ENCODE data around the gene PDE4D. TPM values are rescaled to one million over a fixed set of nuclear protein-coding genes. Genes with fewer than 3 reads are reported as not detected.
"Not testable (repeated sequence)": the region's sequence is repeated elsewhere in the genome, so short reads cannot be mapped to it uniquely, and the experiment has no call there.

Gene PDE4D
- total RNA-seq, 1 donor: 19.9 TPM

GRCh38 chr5:59753599-59753998 lies 139.9 kb downstream of the PDE4D start:
- Histone ChIP-seq H3K4me1 (ENCODE audit: insufficient read depth, low read length) (peaks cover 6% of the 10 kb centered on the region), H3K27ac (ENCODE audit: low read depth, low read length) (no peak overlapping the region), H3K4me3 (ENCODE audit: insufficient read depth, low read length) (no peak overlapping the region), H3K79me2 (ENCODE audit: insufficient read depth, low read length) (no peaks in the 10 kb centered on the region), H3K9me3 (ENCODE audit: low read depth, low read length) (no peaks in the 10 kb centered on the region), H2AFZ (ENCODE audit: low read length) (no peak overlapping the region), H3K27me3 (ENCODE audit: insufficient read depth, low read length) (no peaks in the 10 kb centered on the region), H3K36me3 (ENCODE audit: insufficient read depth, low read length) (no peaks in the 10 kb centered on the region), H4K20me1 (ENCODE audit: insufficient read depth, low read length) (no peaks in the 10 kb centered on the region), H3K4me2 (ENCODE audit: insufficient read depth, low read length) (no peak overlapping the region)
- TF ChIP-seq CTCF (IDR thresholded peaks at IDR 0.05; ENCODE audit: extremely low read depth, low read depth, low read length): no peak
- DNase-seq (ENCODE audit: insufficient read length, low spot score, missing footprints): no peak

- H3K79me2 ChIP-seq (ENCODE audit: insufficient read depth, low read length): no peaks in the 10 kb centered on the region
- peaks cover 20% of the 10 kb centered on the region for H3K4me1 ChIP-seq (ENCODE audit: insufficient read depth, low read length)
- no peak overlapping the region for H3K4me2 ChIP-seq (ENCODE audit: insufficient read depth, low read length)
- H3K4me3 ChIP-seq (ENCODE audit: insufficient read depth, low read length): no peak overlapping the region
- no peak for DNase-seq (ENCODE audit: insufficient read length, low spot score, missing footprints)
- H3K27ac ChIP-seq (ENCODE audit: low read depth, low read length): no peak overlapping the region
- H3K27me3 ChIP-seq (ENCODE audit: insufficient read depth, low read length): no peaks in the 10 kb centered on the region
- no peaks in the 10 kb centered on the region for H3K36me3 ChIP-seq (ENCODE audit: insufficient read depth, low read length)
- no peaks in the 10 kb centered on the region for H3K9me3 ChIP-seq (ENCODE audit: low read depth, low read length)
- H4K20me1 ChIP-seq (ENCODE audit: insufficient read depth, low read length): no peaks in the 10 kb centered on the region
- no peak overlapping the region for H2AFZ ChIP-seq (ENCODE audit: low read length)
- TF ChIP-seq CTCF (IDR thresholded peaks at IDR 0.05; ENCODE audit: extremely low read depth, low read depth, low read length): no peak
These were observed 143.6 kb downstream of the PDE4D start for GRCh38 chr5:59749782-59750520.

- not testable (repeated sequence) for H2AFZ ChIP-seq (ENCODE audit: low read length); H3K79me2 ChIP-seq (ENCODE audit: insufficient read depth, low read length); H3K9me3 ChIP-seq (ENCODE audit: low read depth, low read length); H3K4me2 ChIP-seq (ENCODE audit: insufficient read depth, low read length); H3K36me3 ChIP-seq (ENCODE audit: insufficient read depth, low read length); H4K20me1 ChIP-seq (ENCODE audit: insufficient read depth, low read length); H3K4me3 ChIP-seq (ENCODE audit: insufficient read depth, low read length); H3K27me3 ChIP-seq (ENCODE audit: insufficient read depth, low read length); DNase-seq (ENCODE audit: insufficient read length, low spot score, missing footprints); H3K27ac ChIP-seq (ENCODE audit: low read depth, low read length)
- H3K4me1 ChIP-seq (ENCODE audit: insufficient read depth, low read length): peaks cover 29% of the 10 kb centered on the region
These were observed 145.4 kb downstream of the PDE4D start for GRCh38 chr5:59748036-59748663.

DNA sequence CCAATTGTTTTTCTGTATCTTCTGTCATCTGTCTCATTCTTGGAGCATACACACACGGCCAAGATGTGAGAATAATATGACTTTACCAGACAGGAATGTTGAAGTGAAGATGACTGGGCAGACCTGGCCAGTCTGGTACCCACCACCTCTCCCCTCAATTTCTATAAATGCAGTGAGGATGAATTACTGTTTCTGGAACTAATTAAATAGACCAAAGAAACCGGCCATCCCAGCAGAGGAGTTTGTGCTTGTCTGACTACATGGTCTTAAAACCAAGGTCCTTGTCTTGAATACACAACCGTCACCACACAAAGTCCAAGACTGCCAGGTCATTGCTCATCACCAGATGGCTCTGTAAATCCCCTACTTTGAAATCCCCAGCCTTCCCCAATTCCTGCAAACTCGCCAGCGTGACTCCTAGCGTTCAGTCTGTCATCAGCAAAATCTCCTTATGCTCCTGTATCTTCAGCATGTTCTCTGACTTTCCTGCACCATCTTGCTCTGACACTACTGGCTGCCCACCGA lies 147.2 kb downstream of the PDE4D start:
- Histone ChIP-seq H4K20me1 (ENCODE audit: insufficient read depth, low read length) (no peaks in the 10 kb centered on the region), H3K4me3 (ENCODE audit: insufficient read depth, low read length) (no peak overlapping the region), H3K36me3 (ENCODE audit: insufficient read depth, low read length) (no peaks in the 10 kb centered on the region), H3K79me2 (ENCODE audit: insufficient read depth, low read length) (no peaks in the 10 kb centered on the region), H3K4me1 (ENCODE audit: insufficient read depth, low read length) (peaks cover 25% of the 10 kb centered on the region), H3K9me3 (ENCODE audit: low read depth, low read length) (no peaks in the 10 kb centered on the region), H3K27me3 (ENCODE audit: insufficient read depth, low read length) (no peaks in the 10 kb centered on the region), H3K4me2 (ENCODE audit: insufficient read depth, low read length) (peak overlapping the region; percentile 1), H3K27ac (ENCODE audit: low read depth, low read length) (peak overlapping the region; percentile 75), H2AFZ (ENCODE audit: low read length) (no peak overlapping the region)
- DNase-seq (ENCODE audit: insufficient read length, low spot score, missing footprints): no peak
- peak; percentile 7 for TF ChIP-seq CTCF (IDR thresholded peaks at IDR 0.05; ENCODE audit: extremely low read depth, low read depth, low read length)

Measured in osteoblast (primary cell).